Sciatic nerve (tissue), 2 donors: Measurements from ENCODE around the gene FAM3B. TPM values are rescaled to one million over a fixed set of nuclear protein-coding genes. Genes with fewer than 3 reads are reported as not detected.
A peak's percentile ranks its signal among the peaks of the same experiment; 100 is the strongest.

Experiments
- ATAC-seq: fragments of 200-7000 bp; cut with Tn5 transposase; one replicate; pipeline ENCODE4 v1.9.1; 2020; ENCODE audit warnings: mild to moderate bottlenecking, moderate library complexity
- DNase-seq: peaks from one replicate; pipeline ENCODE4 v3.0.0-alpha.2; 2020; ENCODE audit warnings: low spot score
- intact Hi-C: fragments of 100-400 bp; cut with DNase I; formaldehyde crosslinking; loops from one replicate; pipeline ENCODE4 v1.14.2; 2022
- total RNA-seq: library from RNA; stranded (reverse); fragmentation: NEBNext Ultra II Directional; extraction: Animal tissue kit (Norgen Biotek cat#: 25700); gene quantifications from one replicate; pipeline ENCODE4 v1.2.1, GENCODE V29; 2021
- donor health status: DM: no; HTN: no; CAD: no.
- donor health status: DM: no; HTN: no; CAD: no.

Gene FAM3B
- total RNA-seq, 1 donor from 2014 or later, result 0.80 TPM

GRCh38 chr21:41374867-41375533, 58.4 kb downstream of the FAM3B start:
- DNase-seq (no peak), ATAC-seq (no peak)
- intact Hi-C loops, result no loop called here

DNA sequence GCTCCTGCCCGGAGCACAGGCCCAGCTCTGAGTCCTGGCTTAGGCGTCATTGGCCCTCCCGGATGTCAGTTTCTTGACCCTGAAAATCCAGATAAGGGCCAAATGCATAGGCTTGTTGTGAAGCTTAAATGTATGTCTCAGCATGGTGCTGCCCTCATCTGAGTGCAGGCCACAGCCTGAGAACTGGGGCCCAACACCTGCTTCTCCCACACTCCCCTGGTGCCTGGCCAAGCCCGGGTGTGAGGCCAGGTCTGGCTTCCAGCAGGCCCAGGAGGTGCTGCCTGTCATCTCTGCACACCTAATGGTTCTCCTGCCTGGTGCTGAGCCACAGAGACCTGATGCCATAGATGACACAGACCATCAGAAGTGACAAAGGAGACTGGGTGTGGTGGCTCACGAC, 59.3 kb downstream of the FAM3B start:
- intact Hi-C loops, result no loop called here
- no peak for DNase-seq

GRCh38 chr21:41377715-41378114, 61.1 kb downstream of the FAM3B start:
- ATAC-seq, result no peak
- no peak for DNase-seq
- intact Hi-C loops, result no loop called here

More for the DNA sequence above, 59.3 kb downstream of the FAM3B start:
- ATAC-seq, result no peak

GRCh38 chr21:41378849-41379248, 62.2 kb downstream of the FAM3B start:
- DNase-seq, result no peak
- ATAC-seq, result no peak
- intact Hi-C loops, result no loop called here

GRCh38 chr21:41379901-41380300, 63.3 kb downstream of the FAM3B start:
- DNase-seq, result no peak
- ATAC-seq, result no peak
- intact Hi-C loops, result no loop called here

- ATAC-seq (no peak), DNase-seq (no peak)
- intact Hi-C loops, result no loop called here
Observed at GRCh38 chr21:41381731-41382130, 65.1 kb downstream of the FAM3B start.

GRCh38 chr21:41387042-41387819, 70.6 kb downstream of the FAM3B start:
- DNase-seq (no peak), ATAC-seq (peak; percentile 95)
- intact Hi-C loops, result no loop called here

DNA sequence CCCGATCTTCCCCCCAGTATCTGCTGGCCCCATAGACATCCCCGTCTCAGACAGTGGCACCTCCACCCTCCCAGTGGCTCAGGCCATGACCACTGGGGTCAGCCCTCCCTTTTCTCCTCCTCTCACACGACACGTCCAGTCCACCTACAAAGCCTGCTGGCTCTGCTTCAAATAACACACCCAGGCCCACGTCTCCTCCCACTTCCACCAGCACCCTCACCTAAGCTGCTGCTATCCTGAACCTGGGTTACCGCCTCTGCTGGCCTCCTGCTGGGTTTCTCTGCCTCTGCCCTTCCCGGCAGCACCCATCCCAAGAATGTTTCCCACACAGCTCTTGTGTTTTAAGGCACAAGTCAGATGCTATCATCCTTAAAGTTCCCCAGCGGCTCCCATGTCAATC, 71.2 kb downstream of the FAM3B start:
- ATAC-seq (no peak), DNase-seq (no peak)
- intact Hi-C loops, result no loop called here

DNA sequence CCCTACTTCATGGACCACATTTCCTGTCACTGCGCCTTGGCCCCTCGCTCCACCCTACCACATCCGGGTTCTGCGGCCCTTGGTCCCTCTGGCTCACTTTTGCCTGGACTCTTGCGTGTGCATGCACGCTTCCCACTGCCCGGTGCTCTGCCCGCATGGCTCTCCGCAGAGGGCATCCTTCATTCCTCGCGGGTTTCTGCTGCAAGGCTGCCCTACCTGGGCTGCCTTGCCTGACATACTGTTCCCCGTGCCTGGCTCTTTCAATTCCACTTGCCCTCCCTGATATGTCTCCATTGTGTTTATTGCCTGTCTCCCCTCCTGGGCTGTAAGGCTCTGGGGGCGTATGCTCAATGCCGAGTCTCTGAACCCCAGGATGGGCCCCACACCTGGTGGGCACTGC, 71.7 kb downstream of the FAM3B start:
- no peak for ATAC-seq
- DNase-seq, result no peak
- intact Hi-C loops, result no loop called here

- no peak for DNase-seq
- ATAC-seq, result no peak
- intact Hi-C loops, result no loop called here
Observed at GRCh38 chr21:41390043-41390639, 73.5 kb downstream of the FAM3B start.

- DNase-seq (no peak), ATAC-seq (no peak)
- intact Hi-C loops, result no loop called here
Observed at GRCh38 chr21:41393876-41394465, 77.4 kb downstream of the FAM3B start.

- ATAC-seq (peak; percentile 70), DNase-seq (no peak)
- intact Hi-C loops, result no loop called here
Observed at GRCh38 chr21:41396558-41397075, 80.0 kb downstream of the FAM3B start.

GRCh38 chr21:41397471-41397891, 80.9 kb downstream of the FAM3B start:
- ATAC-seq (no peak), DNase-seq (no peak)
- intact Hi-C loops, result no loop called here

- intact Hi-C loops, result no loop called here
- ATAC-seq (no peak), DNase-seq (no peak)
Observed at GRCh38 chr21:41398251-41398650, 81.7 kb downstream of the FAM3B start.

GRCh38 chr21:41398831-41399230, 82.2 kb downstream of the FAM3B start:
- no peak for ATAC-seq
- intact Hi-C loops, result no loop called here
- DNase-seq, result no peak

- ATAC-seq (no peak), DNase-seq (no peak)
- intact Hi-C loops, result no loop called here
Observed at GRCh38 chr21:41399246-41399800, 82.7 kb downstream of the FAM3B start.

- intact Hi-C loops, result no loop called here
- ATAC-seq, result no peak
- no peak for DNase-seq
Observed at GRCh38 chr21:41402231-41402630, 85.6 kb downstream of the FAM3B start.

DNA sequence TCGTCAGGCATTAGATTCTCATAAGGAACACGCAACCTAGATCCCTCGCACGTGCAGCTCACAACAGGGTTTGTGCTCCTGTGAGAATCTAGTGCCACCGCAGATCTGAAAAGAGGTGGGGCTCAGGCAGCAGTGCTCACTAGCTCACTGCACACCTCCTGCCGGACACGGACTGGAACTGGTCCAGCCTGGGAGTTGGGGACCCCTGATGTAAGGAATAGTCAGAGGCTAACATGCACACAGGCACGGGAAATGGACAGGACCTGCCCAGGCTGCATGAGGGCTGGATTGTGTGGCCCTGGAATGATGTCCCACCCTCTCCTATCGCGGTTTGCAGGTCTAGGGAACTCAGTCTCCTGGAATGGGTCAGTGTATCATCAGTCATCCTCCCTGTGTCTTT, 86.2 kb downstream of the FAM3B start:
- ATAC-seq (no peak), DNase-seq (no peak)
- intact Hi-C loops, result no loop called here

- intact Hi-C loops, result no loop called here
- ATAC-seq (no peak), DNase-seq (no peak)
Observed at GRCh38 chr21:41403331-41403730, 86.7 kb downstream of the FAM3B start.
